ENCODE results near the gene GMEB1. TPM values are rescaled to one million over a fixed set of nuclear protein-coding genes. Genes with fewer than 3 reads are reported as not detected.

The GMEB1 gene
- total and polyA plus RNA-seq, 10 of the 15 experiments (the other 5 are each of a cell fraction or from before 2014, with no cell fraction given): 4.9 to 17.6 (median 9.4) TPM

DNA sequence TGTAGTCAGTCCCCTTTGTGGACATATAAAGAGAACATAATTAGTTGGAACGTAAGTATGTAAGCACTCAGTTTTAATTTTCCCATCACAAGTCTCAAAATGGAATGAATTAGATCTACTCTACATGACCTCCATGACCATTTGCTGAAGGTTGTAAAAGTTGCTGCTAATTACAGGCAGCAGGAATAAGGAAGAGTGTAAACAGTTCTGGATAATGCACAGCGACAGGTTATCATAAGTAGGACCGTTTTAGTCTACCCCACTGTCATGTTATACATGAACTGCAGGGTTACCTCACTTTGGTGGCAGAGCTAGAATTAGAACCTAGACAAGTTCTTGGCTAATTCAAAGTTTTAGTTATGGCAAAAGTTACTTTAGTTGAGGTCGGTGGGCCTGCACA is 89.8 kb downstream of the GMEB1 start:
- H3K9me3 ChIP-seq (replicated peaks; ENCODE audit: control insufficient read depth, insufficient read depth, low read length): no peaks in the 10 kb centered on the region
- ChIA-PET CTCF (interaction anchor here (1.0 kb wide), 1 partner anchor 22 kb away, joined by 4 read pairs; the partner anchor contains the start of gene YTHDF2), SMC1A (ENCODE audit: uncharacterized antibody, unreplicated experiment) (no interaction called here), POLR2A (interaction anchor here (0.7 kb wide), 1 partner anchor 88 kb away, joined by 3 read pairs; no protein-coding TSS in a partner anchor), RAD21 (ENCODE audit: unreplicated experiment) (no interaction called here)
- FAIRE-seq: no peak
- intact Hi-C loops (cut with micrococcal nuclease; ENCODE audit: unreplicated experiment): no loop called here
- peaks cover 82% of the 10 kb centered on the region for H3K79me2 ChIP-seq (ENCODE audit: control insufficient read depth, insufficient read depth, low read length)
- no peaks in the 10 kb centered on the region for H3K27me3 ChIP-seq (replicated peaks in 1 of 2; ENCODE audit: control insufficient read depth in 2 of 2, insufficient read depth in 2 of 2, low read length in 1 of 2)
- H3K36me3 ChIP-seq (ENCODE audit: control insufficient read depth in 2 of 2, insufficient read depth in 2 of 2, low read length in 1 of 2): peaks cover 2 to 21% of the 10 kb centered on the region in 2 experiments
- no peak for ATAC-seq
- no peak overlapping the region for H3K4me3 ChIP-seq
- no peak overlapping the region for H3K9ac ChIP-seq (ENCODE audit: control insufficient read depth, insufficient read depth, low read length)
- TF ChIP-seq, protein P1, sequence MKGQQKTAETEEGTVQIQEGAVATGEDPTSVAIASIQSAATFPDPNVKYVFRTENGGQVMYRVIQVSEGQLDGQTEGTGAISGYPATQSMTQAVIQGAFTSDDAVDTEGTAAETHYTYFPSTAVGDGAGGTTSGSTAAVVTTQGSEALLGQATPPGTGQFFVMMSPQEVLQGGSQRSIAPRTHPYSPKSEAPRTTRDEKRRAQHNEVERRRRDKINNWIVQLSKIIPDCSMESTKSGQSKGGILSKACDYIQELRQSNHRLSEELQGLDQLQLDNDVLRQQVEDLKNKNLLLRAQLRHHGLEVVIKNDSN (IDR thresholded peaks at IDR 0.05; ENCODE audit: borderline replicate concordance, extremely low read length, insufficient read depth, low read depth, low read length): no peak
- TF ChIP-seq IRF5 (IDR thresholded peaks at IDR 0.05; ENCODE audit: borderline replicate concordance) (no peak), SUPT20H (IDR thresholded peaks at IDR 0.05; ENCODE audit: borderline replicate concordance, control insufficient read depth, low read depth, low read length) (no peak), BMI1 (IDR thresholded peaks at IDR 0.05; ENCODE audit: borderline replicate concordance) (no peak), CUX1 (IDR thresholded peaks at IDR 0.05; ENCODE audit: insufficient replicate concordance, low read depth, low read length) (no peak), CHD2 (IDR thresholded peaks at IDR 0.05; ENCODE audit: borderline replicate concordance, low read depth, low read length) (no peak)
- peaks cover 7% of the 10 kb centered on the region; the same call in 1 of the 2 replicates for H4K20me1 ChIP-seq (ENCODE audit: control insufficient read depth, insufficient read depth)
- in situ Hi-C loops (cut with MboI): no loop called here
- no peak for DNase-seq (ENCODE audit: low read depth, low spot score)
- H2AFZ ChIP-seq (ENCODE audit: control insufficient read depth, low read depth, low read length): no peak overlapping the region
- no peak overlapping the region for H3K4me2 ChIP-seq (ENCODE audit: control insufficient read depth, insufficient read depth)
- WGBS (ENCODE audit: insufficient coverage, insufficient replicate concordance, low lambda C conversion rate, missing lambda C conversion rate): 73% methylated on average over 4 of the region's 4 CpGs
- no peak overlapping the region for H3K27ac ChIP-seq (ENCODE audit: control insufficient read depth, insufficient read depth)
- no TSS peak for BruUV-seq (replicated peaks)
- no peaks in the 10 kb centered on the region for H3K4me1 ChIP-seq (ENCODE audit: control insufficient read depth, insufficient read depth, low read length)

Measured in GM12878 (cell line).